GM19043 (cell line): Measurements from ENCODE around the gene KDM4B.
"Not testable (repeated sequence)": the region's sequence is repeated elsewhere in the genome, so short reads cannot be mapped to it uniquely, and the experiment has no call there.

Source experiments
- ATAC-seq: cut with Tn5 transposase; IDR thresholded peaks from one replicate; pipeline ENCODE4 v1.9.1; 2021; ENCODE audit warnings: low read depth; ENCODE audit not compliant: unreplicated experiment

The KDM4B gene

DNA sequence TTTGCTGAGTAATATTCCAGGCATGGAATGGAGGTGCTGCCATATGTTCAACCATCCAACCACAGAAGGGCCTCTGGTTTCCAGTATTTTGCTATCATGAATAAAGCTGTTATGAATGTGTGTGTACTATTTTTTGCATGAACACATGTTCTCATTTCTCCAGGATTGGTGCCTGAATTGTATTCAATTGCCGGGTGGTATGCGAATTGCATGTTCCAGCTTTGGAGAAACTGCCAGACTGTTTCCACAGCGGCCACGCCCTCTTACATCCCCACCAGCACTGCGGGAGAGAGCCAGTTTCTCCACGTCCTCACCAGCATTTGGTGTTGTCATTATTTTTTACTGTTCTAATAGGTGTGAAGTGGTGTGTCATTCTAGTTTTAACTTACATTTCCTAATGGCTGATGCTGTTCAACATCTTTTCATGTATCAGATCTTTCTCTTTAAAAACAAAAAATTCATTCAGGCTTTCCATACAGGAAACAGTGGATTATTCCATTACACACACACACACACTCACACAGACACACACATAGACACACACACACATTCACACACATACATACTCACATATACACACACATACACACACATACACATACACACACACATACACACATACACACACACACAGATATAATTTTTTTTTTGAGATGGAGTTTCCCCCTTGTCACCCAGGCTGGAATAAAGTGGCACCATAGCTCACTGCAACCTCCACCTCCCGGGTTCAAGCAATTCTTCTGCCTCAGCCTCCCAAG lies 217.6 kb downstream of the KDM4B start:
- ATAC-seq = no peak

DNA sequence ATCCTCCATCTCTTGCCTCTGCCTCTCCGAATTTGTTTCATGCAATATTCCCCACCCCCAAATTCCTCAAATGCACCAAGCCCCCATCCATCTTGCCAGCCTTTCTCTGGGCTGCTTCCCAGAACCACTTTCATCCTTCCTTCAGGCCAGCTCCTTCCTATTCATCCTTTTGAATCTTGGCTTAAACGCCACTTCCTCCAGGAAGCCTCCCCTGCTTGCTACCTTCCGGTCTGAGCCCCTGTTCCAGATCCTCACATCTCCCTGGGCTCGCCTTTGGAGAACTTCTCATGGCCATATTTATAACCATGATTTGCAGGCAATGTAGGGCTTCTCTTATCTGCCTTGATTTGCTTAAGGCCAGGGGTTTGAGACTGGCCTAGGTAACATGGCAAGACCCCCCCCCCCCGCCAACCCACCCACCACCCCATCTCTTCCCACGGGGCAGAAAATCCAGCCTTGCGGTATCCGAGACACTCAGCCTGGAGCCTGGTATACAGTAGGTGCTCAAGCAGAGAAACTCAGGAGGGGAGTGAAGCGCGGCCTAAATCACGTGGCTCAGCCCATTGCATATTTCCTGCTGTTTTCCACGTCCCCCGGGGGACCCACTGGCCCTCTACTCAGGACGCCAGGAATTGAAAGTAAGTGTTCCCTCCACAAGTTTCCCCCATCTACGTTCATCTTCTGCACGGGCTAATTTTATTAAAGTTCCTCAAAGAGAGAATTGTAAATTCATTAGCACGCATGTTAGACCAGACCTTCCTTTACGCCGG lies 219.8 kb downstream of the KDM4B start:
- no peak for ATAC-seq

DNA sequence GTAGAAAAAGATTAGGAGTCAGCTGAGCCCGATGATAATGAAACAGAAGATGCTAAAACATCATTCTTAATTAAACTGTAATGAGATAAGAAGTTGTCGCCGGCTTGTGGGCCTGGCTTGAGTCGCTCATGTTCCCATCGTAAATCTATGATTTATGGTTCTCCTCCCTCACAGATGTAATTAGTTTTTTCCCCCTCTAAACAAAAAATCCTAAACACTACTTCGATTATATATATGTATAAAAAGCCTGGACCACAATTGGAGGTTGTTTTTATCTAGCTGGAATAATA lies 220.3 kb downstream of the KDM4B start:
- no peak for ATAC-seq

DNA sequence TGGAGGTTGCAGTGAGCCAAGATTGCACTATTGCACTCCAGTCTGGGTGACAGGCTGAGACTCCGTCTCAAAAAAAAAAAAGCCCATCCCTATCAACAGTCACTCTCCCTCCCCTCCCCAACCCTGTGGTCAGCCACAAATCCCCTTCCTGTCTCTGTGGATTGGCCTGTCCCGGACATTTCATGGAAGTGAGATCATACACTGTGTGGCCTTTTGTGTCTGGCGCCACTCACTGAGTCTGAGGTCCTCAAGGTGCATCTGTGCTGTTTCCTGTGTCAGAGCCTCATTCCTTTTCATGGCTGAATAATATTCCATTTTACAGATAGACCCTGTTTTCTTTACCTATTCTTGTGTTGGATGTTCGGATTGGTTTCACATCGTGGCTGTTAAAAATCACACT lies 222.2 kb downstream of the KDM4B start:
- ATAC-seq = no peak

DNA sequence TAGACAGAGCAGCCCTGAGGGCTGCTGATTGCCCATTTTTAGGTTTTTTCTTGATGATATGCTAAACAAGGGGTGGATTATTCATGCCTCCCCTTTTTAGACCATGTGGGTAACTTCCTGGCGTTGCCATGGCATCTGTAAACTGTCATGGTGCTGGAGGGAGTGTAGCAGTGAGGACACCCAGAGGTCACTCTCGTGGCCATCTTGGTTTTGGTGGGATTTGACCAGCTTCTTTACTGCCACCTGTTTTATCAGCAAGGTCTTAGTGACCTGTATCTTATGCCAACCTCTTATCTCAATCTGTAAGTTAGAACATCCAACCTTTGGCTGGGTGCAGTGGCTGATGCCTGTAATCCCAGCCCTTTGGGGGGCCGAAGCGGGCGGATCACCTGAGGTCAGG lies 223.7 kb downstream of the KDM4B start:
- no peak for ATAC-seq

DNA sequence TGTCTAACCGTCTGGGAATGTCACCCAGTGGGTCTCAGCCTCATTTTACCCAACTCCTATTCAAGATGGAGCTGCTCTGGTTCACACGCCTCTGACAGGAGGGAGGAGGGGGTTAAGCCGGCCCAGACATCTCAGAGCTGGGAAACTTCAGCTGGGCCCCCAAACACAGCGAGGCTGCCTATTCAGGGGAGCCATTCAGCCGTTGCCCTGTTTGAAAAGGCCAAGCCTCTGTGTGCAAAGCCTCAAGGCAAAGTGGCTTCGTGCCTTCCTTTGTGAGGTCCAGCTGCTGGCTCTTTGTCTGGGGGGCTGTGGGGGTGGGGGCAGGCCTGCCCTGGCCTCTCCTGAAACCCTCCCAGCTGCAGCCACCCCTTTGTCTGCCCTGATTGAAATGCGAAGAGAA lies 224.3 kb downstream of the KDM4B start:
- no peak for ATAC-seq

DNA sequence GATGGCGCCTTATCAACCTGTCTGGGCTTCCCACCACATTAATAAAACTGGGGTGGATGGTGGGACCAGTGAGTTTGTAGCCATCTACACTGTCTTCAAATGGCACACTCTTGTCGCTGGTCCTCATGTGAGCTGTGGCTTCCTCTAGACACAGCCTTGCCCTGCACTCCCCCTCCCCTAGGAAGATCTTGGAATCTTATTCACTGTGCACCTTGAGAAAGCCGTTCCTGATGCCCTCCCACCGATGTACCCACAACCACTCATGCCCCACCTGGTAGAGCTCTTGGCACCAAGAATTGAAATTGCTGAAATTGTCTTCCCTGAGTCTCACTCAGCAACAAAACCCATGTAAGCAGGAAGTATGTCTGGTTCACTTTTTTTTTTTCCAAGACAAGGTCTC lies 225.7 kb downstream of the KDM4B start:
- no peak for ATAC-seq

DNA sequence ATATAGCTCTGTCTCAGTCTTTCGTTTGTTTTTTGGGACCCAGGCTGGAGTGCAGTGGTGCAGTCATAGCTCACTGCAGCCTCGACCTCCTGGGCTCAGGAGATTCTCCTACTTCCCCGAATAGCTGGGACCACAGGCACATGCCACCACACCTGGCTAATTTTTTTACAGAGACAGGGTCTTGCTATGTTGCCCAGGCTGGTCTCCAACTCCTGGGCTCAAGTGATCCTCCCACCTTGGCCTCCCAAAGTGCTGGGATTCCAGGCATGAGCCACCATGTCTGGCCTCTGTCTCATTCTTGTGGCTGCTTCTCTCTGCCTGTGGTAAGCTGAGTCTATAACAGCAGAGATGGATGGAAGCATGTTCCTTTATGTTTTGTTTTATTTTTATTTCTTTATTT lies 226.7 kb downstream of the KDM4B start:
- not testable (repeated sequence) for ATAC-seq

DNA sequence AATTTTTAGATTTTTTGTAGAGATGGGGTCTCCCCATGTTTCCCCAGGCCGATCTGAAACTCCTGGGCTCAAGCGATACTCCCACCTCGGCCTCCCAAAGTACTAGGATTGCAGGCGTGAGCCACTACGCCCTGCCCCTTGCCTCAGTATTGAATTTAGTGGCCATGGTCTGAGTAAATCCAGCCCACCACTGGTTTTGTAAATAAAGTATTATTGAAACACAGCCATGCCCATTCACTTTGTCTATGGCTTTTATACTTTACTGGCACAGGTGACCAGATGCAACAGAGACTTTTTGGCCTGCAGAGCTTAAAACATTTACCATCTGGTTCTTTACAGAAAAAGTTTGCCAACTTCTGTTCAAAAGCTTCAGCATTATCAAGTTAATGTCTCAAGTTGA lies 227.9 kb downstream of the KDM4B start:
- ATAC-seq = no peak

DNA sequence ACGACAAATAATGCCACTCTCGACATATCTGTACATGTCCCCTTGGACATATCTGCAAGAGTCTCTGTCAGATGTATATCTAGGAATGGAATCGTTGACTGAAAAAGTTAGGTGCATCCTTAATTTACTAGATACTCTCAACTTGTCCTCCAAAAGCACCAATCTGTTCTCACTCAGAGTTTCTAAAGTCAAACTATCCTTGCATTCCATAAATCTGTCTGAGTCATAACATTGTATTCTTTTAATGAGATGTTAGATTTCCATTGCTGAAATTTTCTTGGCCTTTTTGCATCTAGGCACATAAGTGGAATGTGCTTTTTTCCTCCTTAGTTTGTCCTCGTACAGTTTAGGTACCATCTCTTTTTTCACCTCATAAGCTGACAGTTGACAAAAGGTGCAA lies 231.9 kb downstream of the KDM4B start:
- no peak for ATAC-seq

DNA sequence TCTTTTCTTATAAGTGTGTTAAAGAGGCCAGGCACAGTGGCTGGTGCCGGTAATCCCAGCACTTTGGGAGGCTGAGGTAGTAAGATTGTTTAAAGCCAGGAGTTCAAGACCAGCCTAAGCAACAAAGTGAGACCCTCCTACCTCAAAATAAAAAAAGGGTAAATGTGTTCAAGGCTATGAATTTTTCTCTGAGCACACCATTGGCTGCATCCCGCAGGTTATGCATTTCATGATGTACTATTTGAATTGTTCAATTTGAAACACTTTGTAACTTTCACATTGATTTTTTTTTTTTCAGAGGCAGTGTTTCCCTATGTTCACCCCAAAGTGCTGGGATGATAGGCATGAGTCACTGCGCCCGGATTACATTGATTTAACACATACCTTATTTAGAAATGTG lies 233.6 kb downstream of the KDM4B start:
- no peak for ATAC-seq
